GM12878 (cell line): ENCODE data around the gene RPS6KA4. TPM values are rescaled to one million over a fixed set of nuclear protein-coding genes. Genes with fewer than 3 reads are reported as not detected.

ENCODE experiments used
- ATAC-seq: fragments of 200-7000 bp; cut with Tn5 transposase; 3 replicates; pipeline ENCODE4 v1.9.1; 2020; ENCODE audit warnings: mild to moderate bottlenecking, moderate library complexity
- BruUV-seq: library from RNA; stranded (reverse); fragments of 400-500 nt; replicated peaks from 2 replicates; lab custom pipeline; 2021; lab: Mats Ljungman, UMichigan
- CTCF ChIA-PET: fragments of 300-600 bp; sonication (Branson Sonifier 250); formaldehyde crosslinking; extraction: SDS; loops from one replicate; lab custom pipeline; 2021; ENCODE audit warnings: inconsistent platforms; lab: Yijun Ruan, JAX
- POLR2A ChIA-PET: fragments of 350-600 bp; formaldehyde crosslinking; extraction: SDS; loops from one replicate; lab custom pipeline; 2021; ENCODE audit warnings: inconsistent platforms; lab: Charles Lee
- RAD21 ChIA-PET: fragments of 300-600 bp; sonication (Branson Sonifier 250); formaldehyde crosslinking; loops from one replicate; lab custom pipeline; 2023; ENCODE audit warnings: antibody characterized with exemption; ENCODE audit not compliant: unreplicated experiment; lab: Charles Lee
- SMC1A ChIA-PET: fragments of 300-600 bp; sonication (Branson Sonifier 250); formaldehyde crosslinking; loops from one replicate; lab custom pipeline; 2023; ENCODE audit not compliant: unreplicated experiment, uncharacterized antibody; lab: Charles Lee
- DNase-seq: peaks from one replicate; pipeline ENCODE4 v3.0.0-alpha.2; 2011; ENCODE audit warnings: low read depth, low spot score
- FAIRE-seq: peaks from 3 replicates; lab custom pipeline; 2011; peaks lifted over from hg19 to GRCh38; lab: Jason Lieb, UNC
- H2AFZ ChIP-seq: 2 replicates; pipeline ENCODE4 v1.6.0; 2011; ENCODE audit warnings: low read depth, low read length, control low read depth; ENCODE audit not compliant: control insufficient read depth
- H3K27ac ChIP-seq: 2 replicates; pipeline ENCODE4 v1.5.1; 2011; ENCODE audit warnings: control low read depth; ENCODE audit not compliant: control insufficient read depth, insufficient read depth
- H3K27me3 ChIP-seq, 2 experiments: replicated peaks in 1 of 2; 2 replicates each; pipeline versions ENCODE4 v1.6.0 to v1.6.1; 2011; ENCODE audit warnings: low read length in 1 of 2; ENCODE audit not compliant: control insufficient read depth in 2 of 2, insufficient read depth in 2 of 2
- H3K36me3 ChIP-seq, 2 experiments: 2 replicates each; pipeline ENCODE4 v1.5.1; 2011; ENCODE audit warnings: low read length in 1 of 2; ENCODE audit not compliant: control insufficient read depth in 2 of 2, insufficient read depth in 2 of 2
- H3K4me1 ChIP-seq: 2 replicates; pipeline ENCODE4 v1.6.1; 2011; ENCODE audit warnings: mild to moderate bottlenecking, low read length, moderate library complexity, mixed read lengths; ENCODE audit not compliant: control insufficient read depth, insufficient read depth
- H3K4me2 ChIP-seq: 2 replicates; pipeline ENCODE4 v1.6.0; 2011; ENCODE audit warnings: control low read depth; ENCODE audit not compliant: control insufficient read depth, insufficient read depth
- H3K4me3 ChIP-seq: fragments of 200-600 bp; sonication (generic); 2 replicates; pipeline ENCODE4 v1.5.1; 2016
- H3K79me2 ChIP-seq: 2 replicates; pipeline ENCODE4 v1.6.0; 2011; ENCODE audit warnings: low read length; ENCODE audit not compliant: control insufficient read depth, insufficient read depth
- H3K9ac ChIP-seq: 2 replicates; pipeline ENCODE4 v1.8.0; 2011; ENCODE audit warnings: low read length, control low read depth, mixed read lengths; ENCODE audit not compliant: control insufficient read depth, insufficient read depth
- H3K9me3 ChIP-seq: replicated peaks from 3 replicates; pipeline ENCODE4 v1.5.1; 2011; ENCODE audit warnings: mild to moderate bottlenecking, low read length; ENCODE audit not compliant: control insufficient read depth, insufficient read depth
- H4K20me1 ChIP-seq: 2 replicates; pipeline ENCODE4 v1.6.0; 2011; ENCODE audit not compliant: control insufficient read depth, insufficient read depth
- ASH2L ChIP-seq: fragments of 300-600, 200-600 bp; sonication (generic); IDR thresholded peaks from 2 replicates; pipeline ENCODE4 v1.6.1; 2017; ENCODE audit warnings: low read depth, mild to moderate bottlenecking, borderline replicate concordance
- BMI1 ChIP-seq: fragments of 450-650 bp; IDR thresholded peaks from 2 replicates; pipeline ENCODE4 v1.6.1; 2016; ENCODE audit warnings: mild to moderate bottlenecking, moderate library complexity, borderline replicate concordance
- CBX3 ChIP-seq: fragments of 200-600 bp; sonication (generic); IDR thresholded peaks from 2 replicates; pipeline ENCODE4 v1.6.1; 2016; ENCODE audit warnings: low read depth, borderline replicate concordance
- CHD1 ChIP-seq: IDR thresholded peaks from 2 replicates; pipeline ENCODE4 v1.6.1; 2012; ENCODE audit warnings: low read depth, low read length, improper control_type of control experiment
- FOXK2 ChIP-seq: fragments of 450-650 bp; IDR thresholded peaks from 2 replicates; pipeline ENCODE4 v1.6.1; 2017; ENCODE audit warnings: mild to moderate bottlenecking, moderate library complexity
- GATAD2B ChIP-seq: fragments of 450-650 bp; conservative IDR thresholded peaks from 2 replicates; pipeline ENCODE4 v1.6.1; 2017; ENCODE audit warnings: low read depth, mild to moderate bottlenecking, moderate library complexity
- IRF4 ChIP-seq: IDR thresholded peaks from 2 replicates; pipeline ENCODE4 v1.6.1; 2011; ENCODE audit warnings: low read depth, low read length
- MXI1 ChIP-seq: fragments of 150-350 bp; IDR thresholded peaks from 2 replicates; pipeline ENCODE4 v1.6.1; 2011; ENCODE audit warnings: low read depth, mild to moderate bottlenecking, inconsistent platforms, low read length, improper control_type of control experiment
- POLR2A ChIP-seq: IDR thresholded peaks from 2 replicates; pipeline ENCODE4 v1.6.1; 2011; ENCODE audit warnings: low read depth, mild to moderate bottlenecking, low read length
- RAD21 ChIP-seq: IDR thresholded peaks from 2 replicates; pipeline ENCODE4 v1.6.1; 2011; ENCODE audit warnings: mild to moderate bottlenecking, low read depth, low read length, moderate library complexity; ENCODE audit not compliant: insufficient read depth
- RFX5 ChIP-seq: IDR thresholded peaks from 2 replicates; pipeline ENCODE4 v1.6.1; 2011; ENCODE audit warnings: low read depth, low read length, improper control_type of control experiment
- SREBF1 ChIP-seq: IDR thresholded peaks from 2 replicates; pipeline ENCODE4 v1.6.1; 2012; ENCODE audit warnings: mild to moderate bottlenecking, low read length
- ZNF217 ChIP-seq: fragments of 450-650 bp; IDR thresholded peaks from 2 replicates; pipeline ENCODE4 v1.6.1; 2017; ENCODE audit warnings: antibody characterized with exemption, mild to moderate bottlenecking
- WGBS: methylation state at CpG from one replicate; pipeline ENCODE4 v1.1.6; 2016; ENCODE audit warnings: low lambda C conversion rate; ENCODE audit not compliant: insufficient replicate concordance, insufficient coverage; ENCODE audit errors: missing lambda C conversion rate; 5-methylcytosine and 5-hydroxymethylcytosine counted together
- in situ Hi-C: fragments of 300-500 bp; cut with MboI; formaldehyde crosslinking; loops from 9 replicates; pipeline ENCODE4 v1.14.3; 2018; ENCODE audit warnings: mixed read lengths
- intact Hi-C: fragments of 100-400 bp; cut with micrococcal nuclease; formaldehyde crosslinking; loops from one replicate; pipeline ENCODE4 v1.14.2; 2022; ENCODE audit not compliant: unreplicated experiment
- polyA plus RNA-seq, 11 experiments: library from polyadenylated mRNA; depleted of rRNA in 4 of 11; unstranded in 6 of 11; stranded (reverse) in 5 of 11; fragments of >200 nt; fragmentation: Nextera tagmentation in 4 of 11; fragmentation: Illumina TruSeq in 1 of 11; extraction: Ambion mirVana in 4 of 11; extraction: Trizol in 1 of 11; gene quantifications; 1 replicate in 1 of 11; 2 replicates in 10 of 11; pipeline versions ENCODE4 v1.2.1 to v1.2.3, GENCODE V29; 2011 to 2016; ENCODE audit warnings: inconsistent platforms in 2 of 11, missing spikeins in 2 of 11, low read depth in 1 of 11
- total RNA-seq, 4 experiments: library from RNA; depleted of rRNA in 3 of 4; stranded (reverse); fragments of >200 nt in 3 of 4; fragmentation: Illumina TruSeq in 1 of 4; extraction: Trizol in 1 of 4; gene quantifications; 2 replicates each; pipeline versions ENCODE4 v1.2.1 to v1.2.3, GENCODE V29; 2013 to 2021
- TF ChIP-seq, protein P1 (sequence below): IDR thresholded peaks from 2 replicates; pipeline ENCODE4 v1.6.1; 2011; ENCODE audit warnings: mild to moderate bottlenecking, low read depth, low read length, moderate library complexity; ENCODE audit not compliant: insufficient replicate concordance

The RPS6KA4 gene
- total and polyA plus RNA-seq, 10 of the 15 experiments (the other 5 are each of a cell fraction or from before 2014, with no cell fraction given) = 0.34 to 32.6 (median 11.3) TPM

DNA sequence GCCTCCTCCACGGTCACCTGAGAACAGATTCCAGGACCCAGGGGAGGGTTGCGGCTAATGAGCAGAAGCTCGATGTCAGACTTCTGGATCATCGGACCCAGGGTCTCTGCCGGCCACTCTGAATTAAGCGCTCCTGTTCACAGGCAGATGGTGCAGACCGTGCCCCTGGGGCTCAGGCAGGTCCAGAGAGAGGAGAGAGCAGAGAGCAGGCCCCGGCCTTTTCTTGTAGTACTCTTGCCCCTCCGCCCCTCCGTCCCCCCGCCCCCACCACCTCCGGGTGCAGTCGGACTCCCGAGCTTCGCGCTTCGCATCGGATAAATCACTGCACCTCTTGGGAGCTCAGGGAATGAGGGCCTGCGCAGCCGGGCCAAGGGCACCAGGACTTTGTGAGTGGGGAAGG lies 50.3 kb downstream of the RPS6KA4 start:
- SMC1A ChIA-PET = no interaction called here

More for the DNA sequence above, 50.3 kb downstream of the RPS6KA4 start:
- Histone ChIP-seq H3K9ac (no peak overlapping the region), H3K4me3 (no peak overlapping the region), H2AFZ (no peak overlapping the region), H3K4me1 (no peaks in the 10 kb centered on the region), H3K9me3 (no peaks in the 10 kb centered on the region), H3K27me3 (no peaks in the 10 kb centered on the region; a peak in 4 of 4 replicates), H3K79me2 (no peaks in the 10 kb centered on the region), H4K20me1 (no peaks in the 10 kb centered on the region), H3K4me2 (no peak overlapping the region), H3K27ac (no peak overlapping the region), H3K36me3 (no peaks in the 10 kb centered on the region)
- intact Hi-C loops (no loop called here), in situ Hi-C loops (no loop called here)
- CTCF ChIA-PET = no interaction called here
- ATAC-seq (no peak), DNase-seq (no peak), FAIRE-seq (no peak)
- 62% methylated on average over 13 of the region's 20 CpGs for WGBS
- TF ChIP-seq CHD1 (no peak), CBX3 (no peak), ASH2L (no peak), POLR2A (no peak), IRF4 (no peak), RAD21 (no peak), GATAD2B (no peak), SREBF1 (no peak), MXI1 (no peak), FOXK2 (no peak), BMI1 (no peak), RFX5 (no peak), ZNF217 (no peak)
- TF ChIP-seq, protein P1, sequence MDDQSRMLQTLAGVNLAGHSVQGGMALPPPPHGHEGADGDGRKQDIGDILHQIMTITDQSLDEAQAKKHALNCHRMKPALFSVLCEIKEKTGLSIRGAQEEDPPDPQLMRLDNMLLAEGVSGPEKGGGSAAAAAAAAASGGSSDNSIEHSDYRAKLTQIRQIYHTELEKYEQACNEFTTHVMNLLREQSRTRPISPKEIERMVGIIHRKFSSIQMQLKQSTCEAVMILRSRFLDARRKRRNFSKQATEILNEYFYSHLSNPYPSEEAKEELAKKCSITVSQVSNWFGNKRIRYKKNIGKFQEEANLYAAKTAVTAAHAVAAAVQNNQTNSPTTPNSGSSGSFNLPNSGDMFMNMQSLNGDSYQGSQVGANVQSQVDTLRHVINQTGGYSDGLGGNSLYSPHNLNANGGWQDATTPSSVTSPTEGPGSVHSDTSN = no peak
- POLR2A ChIA-PET = no interaction called here
- RAD21 ChIA-PET = no interaction called here
- BruUV-seq = no TSS peak
